NCI-H1436 (cell line): ENCODE data around the gene GNAS.
"Not testable (repeated sequence)": the region's sequence is repeated elsewhere in the genome, so short reads cannot be mapped to it uniquely, and the experiment has no call there.

ENCODE experiments used
- DNase-seq: peaks from one replicate; lab custom pipeline; 2025; lab: John Stamatoyannopoulos, UW

Gene GNAS

DNA sequence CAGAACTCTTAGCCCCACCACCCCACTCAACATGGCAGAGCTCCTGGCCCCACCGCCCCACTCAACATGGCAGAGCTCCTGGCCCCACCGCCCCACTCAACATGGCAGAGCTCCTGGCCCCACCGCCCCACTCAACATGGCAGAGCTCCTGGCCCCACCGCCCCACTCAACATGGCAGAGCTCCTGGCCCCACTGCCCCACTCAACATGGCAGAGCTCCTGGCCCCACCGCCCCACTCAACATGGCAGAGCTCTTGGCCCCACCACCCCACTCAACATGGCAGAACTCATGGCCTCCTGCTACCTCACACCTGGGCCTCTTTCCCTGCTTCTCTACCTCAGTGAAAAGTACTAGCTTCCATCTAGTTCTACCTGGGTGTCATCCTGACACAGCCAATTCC, 23.7 kb upstream of the GNAS start:
- not testable (repeated sequence) for DNase-seq

DNA sequence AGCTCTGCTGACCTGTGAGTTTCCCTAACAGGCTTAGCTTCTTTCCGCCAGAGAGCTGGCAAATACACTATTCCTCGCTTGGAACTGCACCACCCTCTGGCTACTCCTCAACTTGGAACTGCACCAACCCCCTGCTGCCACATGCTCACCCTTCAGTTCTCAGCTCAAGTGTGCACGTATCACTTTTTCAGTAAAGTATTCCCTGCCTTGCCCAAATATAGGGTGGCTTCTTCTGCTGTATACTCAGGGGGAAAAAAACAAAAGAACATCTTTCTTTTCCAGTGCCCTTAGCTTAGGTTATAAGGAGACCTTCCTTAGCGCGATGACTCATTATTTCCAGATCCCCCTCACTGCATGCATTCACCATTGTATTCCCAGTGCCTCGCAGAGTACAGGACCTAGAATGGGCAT, 23.0 kb upstream of the GNAS start:
- DNase-seq, result no peak

DNA sequence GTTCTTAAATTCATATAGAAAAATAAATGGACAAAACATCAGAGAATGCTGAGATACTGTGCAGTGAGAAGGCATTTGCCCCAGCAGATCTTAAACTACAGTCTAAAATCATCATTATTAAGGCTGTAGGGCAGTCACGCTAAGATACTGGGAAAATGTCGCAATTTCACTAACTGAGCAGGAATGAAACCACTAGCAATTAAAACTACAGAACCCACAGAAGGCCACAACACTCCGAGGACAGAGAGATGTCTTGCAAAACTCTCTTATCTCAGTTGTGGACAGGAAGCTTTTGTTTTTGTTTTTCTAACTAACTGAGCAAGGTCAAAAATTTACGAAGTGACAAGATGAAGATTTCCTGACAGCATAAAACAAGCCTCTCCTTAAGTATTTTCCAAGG, 20.1 kb upstream of the GNAS start:
- no peak for DNase-seq

DNA sequence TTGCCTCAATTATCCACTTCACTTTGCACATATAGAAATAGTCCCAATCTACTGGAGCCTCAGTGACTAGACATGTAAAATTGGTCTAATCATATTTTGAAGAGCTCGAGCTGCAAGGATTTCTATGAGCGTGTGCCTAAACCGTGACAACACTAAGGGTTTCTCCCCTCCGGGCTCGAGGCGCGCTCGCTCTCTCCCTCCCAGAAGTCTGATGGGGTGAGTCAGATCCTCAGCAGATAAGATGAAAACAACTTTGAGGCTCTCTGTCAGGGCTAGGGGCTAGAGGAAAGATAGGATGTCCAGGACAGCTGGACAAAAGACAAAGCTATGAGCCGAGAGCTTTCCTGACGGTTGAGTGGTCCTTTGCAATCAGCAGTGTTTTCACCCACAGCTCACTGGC, 18.6 kb upstream of the GNAS start:
- peak; percentile 79 for DNase-seq

DNA sequence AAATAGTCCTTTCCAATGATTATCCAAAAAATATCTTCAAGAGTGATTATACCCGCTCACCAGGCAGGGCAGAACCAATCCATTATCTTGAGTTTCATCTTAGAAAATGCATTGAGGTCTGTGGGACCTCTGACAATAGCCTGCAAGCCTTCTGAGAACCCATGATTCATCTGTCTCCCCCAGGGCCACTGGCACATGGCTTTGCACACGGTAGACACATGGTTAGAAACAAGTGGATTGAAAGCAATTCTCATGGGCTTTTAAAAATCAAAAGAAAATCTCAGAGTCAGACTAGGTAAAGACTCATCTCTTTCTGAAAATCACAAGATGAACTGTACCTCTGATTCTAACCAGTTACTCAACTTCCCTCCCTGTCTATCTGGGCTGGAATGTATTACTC, 17.3 kb upstream of the GNAS start:
- DNase-seq, result no peak

DNA sequence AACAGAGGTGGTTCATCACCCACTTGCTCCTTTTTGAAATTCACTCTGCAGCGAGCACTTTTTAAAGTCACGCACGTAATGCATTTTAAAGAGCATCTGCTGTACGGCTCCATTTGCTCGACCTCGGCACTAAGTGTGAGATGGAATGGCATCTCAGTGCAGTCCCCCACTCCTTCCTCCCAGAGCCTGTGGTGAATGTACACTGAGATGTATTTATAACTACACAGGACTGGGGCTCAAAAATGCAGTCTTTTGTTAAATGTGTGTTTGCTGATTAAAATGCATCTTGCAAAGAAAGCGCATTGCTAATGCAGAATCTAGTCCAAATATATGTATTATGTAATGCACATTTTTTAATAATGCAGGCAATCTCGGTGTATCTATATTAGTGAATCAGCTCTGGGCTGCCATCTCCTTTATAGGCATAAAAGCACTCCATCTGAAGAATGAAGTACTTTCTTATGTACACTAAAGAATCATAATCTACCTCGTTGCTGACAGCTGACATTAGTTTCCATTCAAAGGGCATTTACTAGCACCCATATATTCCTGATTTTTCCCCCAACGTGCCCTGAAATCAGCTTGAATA, 15.8 kb upstream of the GNAS start:
- no peak for DNase-seq

DNA sequence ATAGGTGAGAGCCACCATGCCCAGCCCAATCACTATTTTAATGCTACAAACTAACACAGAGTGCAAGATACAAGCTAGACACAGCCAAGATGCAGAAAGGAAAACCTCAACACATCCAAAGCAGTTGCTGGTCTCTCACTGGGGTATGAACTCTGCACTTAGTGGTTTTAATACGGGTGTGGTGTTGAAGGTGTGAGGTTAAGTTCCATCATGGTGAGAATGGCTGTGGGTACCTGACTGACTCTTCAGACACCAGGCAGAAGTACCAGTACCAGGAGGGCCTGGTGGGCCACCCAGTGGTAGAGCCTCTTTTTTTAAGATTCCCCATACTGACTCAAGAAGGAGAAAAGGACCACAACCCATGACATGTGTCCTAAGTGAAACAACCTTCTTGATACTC, 14.8 kb upstream of the GNAS start:
- DNase-seq, result no peak

DNA sequence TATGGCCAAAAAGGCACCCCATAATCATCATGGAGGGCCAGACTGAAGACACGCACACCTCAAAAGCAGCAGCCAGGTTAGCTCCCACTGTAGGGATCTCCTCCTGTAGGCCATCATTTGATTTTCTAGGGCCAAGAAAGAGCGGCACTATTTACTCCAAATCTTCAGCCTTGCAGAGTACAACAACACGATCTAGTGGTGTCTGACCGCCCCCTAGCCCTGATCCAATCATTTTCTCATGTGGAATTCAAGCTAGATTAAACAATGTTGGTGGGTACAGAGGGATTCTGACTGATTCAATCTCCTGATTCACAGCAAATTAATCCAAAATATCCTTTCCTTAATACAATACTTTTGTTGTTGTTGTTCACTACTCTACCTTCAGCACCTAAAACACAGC, 14.3 kb upstream of the GNAS start:
- DNase-seq, result no peak

DNA sequence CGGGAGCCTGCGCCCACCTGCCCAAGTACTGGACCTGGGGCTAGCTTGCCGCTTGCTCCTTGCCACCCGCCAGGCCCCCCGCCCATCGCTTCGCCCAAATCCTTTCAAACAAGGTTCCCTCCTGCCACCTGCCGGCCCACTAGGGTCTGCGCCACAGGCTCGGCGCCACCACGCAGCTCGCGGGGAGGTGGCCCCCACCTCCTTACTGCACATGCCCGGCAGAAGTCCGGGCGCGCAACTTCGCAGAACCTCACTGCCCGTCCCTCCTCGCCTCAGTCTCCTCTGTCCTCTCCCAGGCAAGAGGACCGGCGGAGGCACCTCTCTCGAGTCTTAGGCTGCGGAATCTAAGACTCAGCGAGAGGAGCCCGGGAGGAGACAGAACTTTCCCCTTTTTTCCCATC, 13.0 kb upstream of the GNAS start:
- peak; percentile 6 for DNase-seq

DNA sequence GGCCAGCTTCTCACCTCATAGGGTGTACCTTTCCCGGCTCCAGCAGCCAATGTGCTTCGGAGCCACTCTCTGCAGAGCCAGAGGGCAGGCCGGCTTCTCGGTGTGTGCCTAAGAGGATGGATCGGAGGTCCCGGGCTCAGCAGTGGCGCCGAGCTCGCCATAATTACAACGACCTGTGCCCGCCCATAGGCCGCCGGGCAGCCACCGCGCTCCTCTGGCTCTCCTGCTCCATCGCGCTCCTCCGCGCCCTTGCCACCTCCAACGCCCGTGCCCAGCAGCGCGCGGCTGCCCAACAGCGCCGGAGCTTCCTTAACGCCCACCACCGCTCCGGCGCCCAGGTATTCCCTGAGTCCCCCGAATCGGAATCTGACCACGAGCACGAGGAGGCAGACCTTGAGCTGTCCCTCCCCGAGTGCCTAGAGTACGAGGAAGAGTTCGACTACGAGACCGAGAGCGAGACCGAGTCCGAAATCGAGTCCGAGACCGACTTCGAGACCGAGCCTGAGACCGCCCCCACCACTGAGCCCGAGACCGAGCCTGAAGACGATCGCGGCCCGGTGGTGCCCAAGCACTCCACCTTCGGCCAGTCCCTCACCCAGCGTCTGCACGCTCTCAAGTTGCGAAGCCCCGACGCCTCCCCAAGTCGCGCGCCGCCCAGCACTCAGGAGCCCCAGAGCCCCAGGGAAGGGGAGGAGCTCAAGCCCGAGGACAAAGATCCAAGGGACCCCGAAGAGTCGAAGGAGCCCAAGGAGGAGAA, 12.3 kb upstream of the GNAS start:
- no peak for DNase-seq

DNA sequence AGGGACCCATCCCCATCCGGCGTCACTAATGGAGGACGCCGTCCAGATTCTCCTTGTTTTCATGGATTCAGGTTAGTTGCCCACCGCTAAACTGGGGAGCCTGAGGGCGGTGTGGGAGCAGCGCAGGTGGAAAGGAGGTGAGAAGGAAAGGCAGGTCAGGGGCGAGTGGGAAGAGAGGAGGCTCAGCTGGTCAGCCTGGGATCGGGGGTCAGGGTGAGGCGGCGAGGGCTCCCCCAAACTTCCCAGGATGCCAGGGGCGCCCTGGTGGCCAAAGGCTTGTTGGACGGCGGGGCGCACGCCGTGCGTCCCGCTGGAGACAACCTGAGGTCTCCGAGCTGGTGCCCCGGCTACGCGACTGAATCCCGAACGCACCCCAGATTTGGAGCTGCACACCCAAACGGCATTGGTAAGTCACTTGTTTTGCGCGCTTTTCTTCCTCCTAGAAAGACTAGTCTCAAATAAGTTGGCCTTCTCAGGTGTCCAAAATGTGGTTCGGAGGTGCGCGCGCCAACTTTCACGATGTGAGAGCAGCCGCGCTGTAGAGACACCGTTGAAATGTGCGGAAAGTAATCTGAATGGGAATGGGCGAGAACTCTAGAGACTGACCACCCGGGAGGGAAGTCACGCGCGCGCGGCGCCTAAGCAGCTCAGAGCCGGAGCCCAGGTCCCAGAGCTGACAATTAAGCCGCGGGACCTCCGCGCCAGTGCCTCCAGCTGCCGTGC, 11.5 kb upstream of the GNAS start:
- no peak for DNase-seq

DNA sequence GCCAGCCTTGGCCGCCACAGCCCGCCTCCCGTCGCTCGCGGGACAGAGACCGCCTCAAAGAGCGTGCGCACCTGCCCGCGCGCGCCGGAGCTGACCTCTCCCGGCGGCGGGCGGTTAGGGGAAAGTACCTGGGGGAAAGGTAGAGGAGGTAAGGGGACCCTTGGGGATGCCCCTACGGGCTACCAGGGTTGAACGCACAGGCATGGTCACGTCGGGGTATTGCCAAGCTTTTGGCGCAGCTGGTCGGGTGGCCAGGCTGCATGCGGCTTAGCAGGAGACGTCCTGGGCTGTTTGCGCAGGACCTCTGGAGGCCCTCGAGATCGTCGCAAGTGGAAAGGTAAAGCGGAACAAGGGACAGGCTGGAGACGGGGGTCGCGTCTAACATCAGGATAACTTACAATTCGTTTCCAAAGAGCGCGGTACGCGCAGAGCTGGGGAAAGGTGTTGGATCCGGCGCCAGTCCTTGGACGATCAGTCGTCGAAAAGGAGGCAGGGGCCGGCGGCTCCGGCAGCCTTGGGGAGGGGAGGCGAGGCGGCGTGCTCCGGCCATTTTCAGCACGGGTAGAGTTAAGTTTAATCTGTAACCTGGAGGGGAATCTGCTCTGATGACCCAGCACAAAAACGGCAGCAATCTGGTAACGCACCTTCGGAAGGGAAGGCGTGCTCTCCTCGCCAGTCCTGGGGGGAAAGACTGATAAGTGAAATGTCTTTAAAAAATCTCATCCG, 10.8 kb upstream of the GNAS start:
- DNase-seq, result no peak

DNA sequence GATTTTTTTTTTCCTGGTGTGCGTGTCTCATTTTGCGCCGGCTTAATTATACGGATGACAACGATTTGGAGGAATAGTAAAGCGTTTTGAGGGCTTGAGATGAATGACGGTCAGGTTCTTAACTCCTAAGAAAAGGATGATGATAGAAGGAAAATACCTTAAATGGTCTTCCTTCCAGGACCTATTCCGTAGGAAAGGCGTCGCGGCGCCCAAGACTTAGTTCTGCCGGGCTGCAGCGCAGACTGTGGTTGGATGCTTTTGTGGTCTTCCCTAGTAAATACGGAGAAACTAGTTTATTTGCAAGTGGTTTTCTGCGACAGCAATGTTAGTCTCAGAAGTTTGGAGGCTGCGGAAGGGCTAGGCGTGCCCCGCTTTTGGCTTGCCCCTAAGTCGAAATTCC, 10.2 kb upstream of the GNAS start:
- DNase-seq, result no peak

DNA sequence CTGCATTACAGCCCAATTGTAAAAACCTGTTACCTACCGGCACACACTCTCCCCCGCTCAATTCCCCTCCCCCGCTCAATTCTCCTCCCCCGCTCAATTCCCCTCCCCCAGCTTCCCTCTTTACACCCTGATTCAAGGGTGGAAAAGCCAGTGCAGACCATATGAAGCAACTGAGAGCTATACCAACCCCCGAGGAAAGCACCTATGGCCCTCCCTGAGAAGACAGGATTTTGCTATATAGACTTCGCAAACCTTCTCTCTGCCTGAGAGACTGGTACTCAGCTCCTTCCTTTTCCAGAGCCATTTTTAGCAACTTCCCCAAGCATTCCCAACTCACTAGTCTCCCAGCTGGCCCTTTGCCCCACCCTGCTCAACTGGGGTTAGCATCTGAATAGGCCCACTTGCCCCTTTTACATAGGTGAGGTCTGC, 9.4 kb upstream of the GNAS start:
- DNase-seq, result no peak

DNA sequence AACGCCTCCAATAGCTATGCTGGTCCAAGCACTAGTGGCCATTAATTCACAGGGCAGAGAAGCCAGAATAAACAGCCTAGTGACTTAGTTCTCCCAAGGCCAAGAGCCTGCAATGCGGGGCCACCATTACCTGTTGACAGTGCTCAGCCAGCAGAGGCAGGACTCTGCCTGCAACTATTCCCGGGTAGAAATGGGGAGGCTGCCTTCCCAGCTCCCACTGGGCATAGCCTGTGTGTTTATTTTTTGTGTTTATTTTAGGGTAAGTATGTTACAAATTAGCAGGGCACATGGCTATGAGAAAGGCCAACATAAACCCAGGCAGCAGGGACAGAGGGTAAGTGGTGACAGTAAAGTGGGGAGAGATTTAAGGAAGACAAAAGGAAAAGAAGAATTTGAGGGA, 6.8 kb upstream of the GNAS start:
- DNase-seq, result no peak

DNA sequence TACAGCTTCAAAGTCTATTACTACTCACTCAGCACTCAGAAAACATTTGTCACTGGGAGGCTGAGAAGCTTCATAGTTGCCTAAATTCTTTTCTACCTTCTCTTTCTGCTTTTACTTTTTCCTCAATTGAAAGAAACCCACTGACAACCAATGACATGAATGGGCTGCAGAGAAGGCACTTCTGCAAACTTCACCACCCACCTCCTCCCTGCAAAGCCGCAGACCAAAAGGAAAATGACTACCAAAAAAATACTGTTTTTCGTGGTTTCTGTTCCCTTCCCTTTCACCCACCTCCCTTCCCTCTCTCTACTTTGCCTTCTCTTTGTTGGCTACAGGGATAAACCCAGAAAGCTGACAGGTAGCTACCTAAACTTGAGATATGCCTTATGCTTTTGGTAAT, 5.1 kb upstream of the GNAS start:
- DNase-seq, result no peak

DNA sequence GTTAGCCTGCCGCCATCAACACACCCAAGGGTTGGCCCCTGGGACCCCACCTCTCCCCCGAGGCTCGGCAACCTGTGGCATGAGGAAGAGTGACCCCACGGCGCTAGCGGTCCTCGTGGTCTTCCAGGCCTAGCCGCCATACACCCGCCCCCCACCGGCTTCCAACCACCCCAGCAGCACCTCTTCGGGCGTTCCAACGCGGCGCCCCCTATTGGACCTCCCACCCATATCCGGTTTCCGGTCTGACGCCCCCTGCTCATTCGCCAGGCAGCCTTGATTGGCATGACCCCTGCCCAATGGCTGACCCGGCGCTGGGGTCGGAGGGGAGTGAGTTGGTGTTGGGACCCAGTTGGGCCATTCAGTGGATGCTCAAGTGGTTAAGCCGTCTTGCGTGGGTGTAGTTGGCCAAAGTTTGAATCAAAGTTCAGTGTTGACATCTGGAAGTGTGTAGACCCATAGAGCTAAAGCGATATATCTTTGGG, 1.8 kb upstream of the GNAS start, which contains the start of gene GNAS-AS1:
Gene GNAS-AS1 (minus strand): TSS at position 210 of the 482 bp plus-strand sequence.
- DNase-seq, result no peak

DNA sequence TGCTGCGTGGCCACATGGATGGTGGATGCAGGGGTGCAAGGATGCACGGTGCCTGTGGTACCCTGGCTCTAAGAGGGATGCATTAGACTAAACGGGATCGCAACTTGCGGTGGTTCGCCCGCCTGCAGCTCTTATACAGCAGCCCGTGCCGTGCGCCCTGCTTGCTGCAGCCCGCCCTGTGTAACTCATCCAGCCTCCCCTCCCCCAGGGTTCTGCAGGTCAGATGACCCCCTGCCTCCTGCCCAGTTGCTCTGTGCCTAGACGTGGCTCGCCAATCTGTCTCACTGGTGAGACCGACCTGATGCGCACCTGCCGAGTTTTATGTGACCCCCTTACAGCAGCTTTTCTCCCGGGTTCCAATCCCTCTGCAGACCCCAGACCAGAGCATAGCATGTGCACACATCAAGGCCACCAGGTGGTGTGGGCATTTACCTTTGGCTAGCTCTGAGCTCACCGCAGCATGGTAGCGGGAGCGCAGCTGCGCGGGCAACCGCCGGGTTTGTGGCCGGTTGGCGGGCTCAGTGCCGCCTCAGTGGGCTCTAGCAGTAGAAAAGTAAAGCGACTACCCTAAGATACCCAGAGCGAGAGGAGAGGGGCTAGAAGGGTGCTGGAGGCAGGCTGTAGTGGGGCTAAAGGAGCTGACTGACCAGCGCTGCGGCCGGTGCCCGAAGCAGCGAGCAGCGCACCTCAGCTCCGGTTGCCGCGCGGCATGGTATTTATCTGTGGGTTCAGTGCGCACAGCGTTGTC, 1.1 kb upstream of the GNAS start:
- no peak for DNase-seq

DNA sequence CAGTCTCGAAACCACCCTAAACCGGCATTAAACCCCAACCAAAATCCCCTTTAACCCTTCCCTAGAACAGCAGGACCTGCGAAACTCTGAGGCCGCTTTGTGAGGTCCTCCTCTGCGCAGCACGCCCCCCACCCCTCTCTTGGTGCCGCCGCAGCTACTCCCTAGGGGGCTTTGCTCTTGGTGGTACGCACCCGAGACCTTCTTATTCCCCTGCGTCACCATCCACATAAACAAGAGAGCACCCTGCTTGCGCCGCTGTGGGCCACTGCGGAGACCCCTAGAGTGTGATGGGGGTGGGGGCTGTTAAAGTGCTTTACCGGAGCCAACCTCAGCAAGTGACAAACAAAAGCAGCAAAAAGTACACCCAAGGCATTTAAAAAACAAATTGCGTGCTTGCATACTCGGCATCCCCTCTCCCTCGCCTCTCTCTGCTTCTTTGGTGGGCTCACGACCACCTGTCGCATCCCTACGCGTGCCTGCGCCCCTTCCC, 502 bp upstream of the GNAS start:
- no peak for DNase-seq

DNA sequence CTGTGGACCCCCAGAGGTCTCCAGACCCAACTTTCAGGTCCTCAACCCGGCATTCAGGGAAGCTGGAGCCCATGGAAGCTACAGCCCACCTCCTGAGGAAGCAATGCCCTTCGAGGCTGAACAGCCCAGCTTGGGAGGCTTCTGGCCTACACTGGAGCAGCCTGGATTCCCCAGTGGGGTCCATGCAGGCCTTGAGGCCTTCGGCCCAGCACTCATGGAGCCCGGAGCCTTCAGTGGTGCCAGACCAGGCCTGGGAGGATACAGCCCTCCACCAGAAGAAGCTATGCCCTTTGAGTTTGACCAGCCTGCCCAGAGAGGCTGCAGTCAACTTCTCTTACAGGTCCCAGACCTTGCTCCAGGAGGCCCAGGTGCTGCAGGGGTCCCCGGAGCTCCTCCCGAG, 950 bp downstream of the GNAS start:
- DNase-seq, result no peak

DNA sequence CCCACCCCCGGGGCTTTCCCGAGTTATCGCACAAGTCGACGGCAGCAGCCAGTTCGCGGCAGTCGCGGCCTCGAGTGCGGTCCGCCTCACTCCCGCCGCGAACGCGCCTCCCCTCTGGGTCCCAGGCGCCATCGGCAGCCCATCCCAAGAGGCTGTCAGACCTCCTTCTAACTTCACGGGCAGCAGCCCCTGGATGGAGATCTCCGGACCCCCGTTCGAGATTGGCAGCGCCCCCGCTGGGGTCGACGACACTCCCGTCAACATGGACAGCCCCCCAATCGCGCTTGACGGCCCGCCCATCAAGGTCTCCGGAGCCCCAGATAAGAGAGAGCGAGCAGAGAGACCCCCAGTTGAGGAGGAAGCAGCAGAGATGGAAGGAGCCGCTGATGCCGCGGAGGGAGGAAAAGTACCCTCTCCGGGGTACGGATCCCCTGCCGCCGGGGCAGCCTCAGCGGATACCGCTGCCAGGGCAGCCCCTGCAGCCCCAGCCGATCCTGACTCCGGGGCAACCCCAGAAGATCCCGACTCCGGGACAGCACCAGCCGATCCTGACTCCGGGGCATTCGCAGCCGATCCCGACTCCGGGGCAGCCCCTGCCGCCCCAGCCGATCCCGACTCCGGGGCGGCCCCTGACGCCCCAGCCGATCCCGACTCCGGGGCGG, 1.6 kb downstream of the GNAS start:
- no peak for DNase-seq
